Measurements from ENCODE around the gene SLF2.

DNA sequence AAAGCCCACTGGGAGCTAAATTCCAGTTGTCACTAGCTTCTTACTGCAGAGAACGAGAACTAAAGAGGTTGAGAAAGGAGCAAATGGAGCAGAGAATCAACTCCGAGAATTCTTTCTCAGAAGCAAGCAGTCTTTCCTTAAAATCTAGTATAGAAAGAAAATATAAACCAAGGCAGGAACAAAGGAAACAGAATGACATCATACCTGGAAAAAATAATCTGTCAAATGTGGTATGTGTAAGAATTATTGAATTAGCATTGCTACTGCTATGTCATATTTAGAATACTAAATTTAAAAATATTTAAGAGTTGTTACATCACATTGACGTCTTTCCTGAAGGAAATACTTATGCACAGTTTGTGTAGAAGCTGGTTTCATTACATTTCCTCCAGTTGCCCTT lies 4.3 kb downstream of the SLF2 start:
- TF ChIP-seq, protein P1, sequence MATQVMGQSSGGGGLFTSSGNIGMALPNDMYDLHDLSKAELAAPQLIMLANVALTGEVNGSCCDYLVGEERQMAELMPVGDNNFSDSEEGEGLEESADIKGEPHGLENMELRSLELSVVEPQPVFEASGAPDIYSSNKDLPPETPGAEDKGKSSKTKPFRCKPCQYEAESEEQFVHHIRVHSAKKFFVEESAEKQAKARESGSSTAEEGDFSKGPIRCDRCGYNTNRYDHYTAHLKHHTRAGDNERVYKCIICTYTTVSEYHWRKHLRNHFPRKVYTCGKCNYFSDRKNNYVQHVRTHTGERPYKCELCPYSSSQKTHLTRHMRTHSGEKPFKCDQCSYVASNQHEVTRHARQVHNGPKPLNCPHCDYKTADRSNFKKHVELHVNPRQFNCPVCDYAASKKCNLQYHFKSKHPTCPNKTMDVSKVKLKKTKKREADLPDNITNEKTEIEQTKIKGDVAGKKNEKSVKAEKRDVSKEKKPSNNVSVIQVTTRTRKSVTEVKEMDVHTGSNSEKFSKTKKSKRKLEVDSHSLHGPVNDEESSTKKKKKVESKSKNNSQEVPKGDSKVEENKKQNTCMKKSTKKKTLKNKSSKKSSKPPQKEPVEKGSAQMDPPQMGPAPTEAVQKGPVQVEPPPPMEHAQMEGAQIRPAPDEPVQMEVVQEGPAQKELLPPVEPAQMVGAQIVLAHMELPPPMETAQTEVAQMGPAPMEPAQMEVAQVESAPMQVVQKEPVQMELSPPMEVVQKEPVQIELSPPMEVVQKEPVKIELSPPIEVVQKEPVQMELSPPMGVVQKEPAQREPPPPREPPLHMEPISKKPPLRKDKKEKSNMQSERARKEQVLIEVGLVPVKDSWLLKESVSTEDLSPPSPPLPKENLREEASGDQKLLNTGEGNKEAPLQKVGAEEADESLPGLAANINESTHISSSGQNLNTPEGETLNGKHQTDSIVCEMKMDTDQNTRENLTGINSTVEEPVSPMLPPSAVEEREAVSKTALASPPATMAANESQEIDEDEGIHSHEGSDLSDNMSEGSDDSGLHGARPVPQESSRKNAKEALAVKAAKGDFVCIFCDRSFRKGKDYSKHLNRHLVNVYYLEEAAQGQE (IDR thresholded peaks at IDR 0.05; ENCODE audit: insufficient read depth in 1 of 2, low read depth in 2 of 2, low read length in 2 of 2) = no peak
- TF ChIP-seq TAF1 (IDR thresholded peaks at IDR 0.05; ENCODE audit: borderline replicate concordance, insufficient read depth, low read length) (no peak), POLR2AphosphoS5 (IDR thresholded peaks at IDR 0.05; ENCODE audit: low read depth, low read length) (no peak), SIN3A (IDR thresholded peaks at IDR 0.05; ENCODE audit: borderline replicate concordance, insufficient read depth, low read length) (no peak)
